Kidney (tissue), 14 donors: ENCODE data around the gene EIF5. TPM values are rescaled to one million over a fixed set of nuclear protein-coding genes. Genes with fewer than 3 reads are reported as not detected.

ENCODE experiments used
- DNase-seq, 5 donors: peaks; one replicate each; pipeline ENCODE4 v3.0.0-alpha.2; 2013 to 2020
- FAIRE-seq: peaks from 2 replicates; lab custom pipeline; 2012; peaks lifted over from hg19 to GRCh38; lab: Jason Lieb, UNC
- H3K27ac ChIP-seq, 2 donors: one replicate each; pipeline ENCODE4 v1.7.0; 2013; ENCODE audit warnings: low read depth in 2 of 2, low read length in 2 of 2, inconsistent platforms in 1 of 2
- H3K27me3 ChIP-seq: one replicate; pipeline ENCODE4 v1.7.1; 2013; ENCODE audit warnings: low read length, inconsistent platforms; ENCODE audit not compliant: control insufficient read depth, insufficient read depth
- H3K36me3 ChIP-seq, 3 donors: one replicate each; pipeline versions ENCODE4 v1.7.0 to v1.7.1; 2013; ENCODE audit warnings: low read length in 3 of 3, control low read depth in 1 of 3, inconsistent platforms in 1 of 3; ENCODE audit not compliant: insufficient read depth in 3 of 3, control insufficient read depth in 2 of 3
- H3K4me1 ChIP-seq, 3 donors: one replicate each; pipeline versions ENCODE4 v1.7.0 to v1.7.1; 2013; ENCODE audit warnings: low read length in 3 of 3, inconsistent platforms in 1 of 3, low read depth in 1 of 3; ENCODE audit not compliant: control insufficient read depth in 2 of 3, insufficient read depth in 2 of 3
- H3K4me3 ChIP-seq, 3 donors: one replicate each; pipeline versions ENCODE4 v1.7.0 to v1.8.1; 2013; ENCODE audit warnings: low read length in 3 of 3, control low read depth in 1 of 3, inconsistent platforms in 1 of 3
- H3K9ac ChIP-seq, 3 donors: one replicate each; pipeline versions ENCODE4 v1.7.0 to v1.7.1; 2013; ENCODE audit warnings: low read length in 3 of 3, control low read depth in 1 of 3, inconsistent platforms in 1 of 3
- H3K9me3 ChIP-seq, 3 donors: one replicate each; pipeline versions ENCODE4 v1.7.0 to v1.7.1; 2013; ENCODE audit warnings: low read length in 3 of 3, control low read depth in 1 of 3, inconsistent platforms in 1 of 3; ENCODE audit not compliant: control insufficient read depth in 2 of 3, insufficient read depth in 1 of 3
- CTCF ChIP-seq: IDR thresholded peaks from 3 replicates; pipeline ENCODE4 v1.5.1; 2012; ENCODE audit warnings: mild to moderate bottlenecking, moderate library complexity, borderline replicate concordance; ENCODE audit not compliant: insufficient read depth; ENCODE audit errors: extremely low read depth
- intact Hi-C: fragments of 100-400 bp; cut with DNase I; formaldehyde crosslinking; loops from one replicate; pipeline ENCODE4 v1.11.1; 2022
- polyA plus RNA-seq: library from polyadenylated mRNA; stranded (reverse); fragments of 350-450 nt; fragmentation: Illumina TruSeq; extraction: RNeasy Lipid Tissue Mini Kit (QIAGEN cat#74804); gene quantifications from one replicate; pipeline ENCODE4 v1.2.3, GENCODE V29; 2014; ENCODE audit warnings: low read depth, low replicate concordance; ENCODE audit not compliant: insufficient read depth
- total RNA-seq: library from RNA; stranded (reverse); fragmentation: NEBNext Ultra II Directional; extraction: Animal tissue kit (Norgen Biotek cat#: 25700); gene quantifications from one replicate; pipeline ENCODE4 v1.2.1, GENCODE V29; 2021
- donor health status: control.
- donor health status: control.
- donor health status: control.
- donor health status: control.
- donor health status: control.
- donor health status: DM: yes; HTN: yes; CAD: no.
- donor health status: Normal renal cell carcinoma (clear cell type).

The EIF5 gene
- total and polyA plus RNA-seq, 2 donors from 2014 or later: 91.2 to 229 TPM

- intact Hi-C loops: no loop called here
- Histone ChIP-seq H3K4me1 (peaks cover 9 to 25% (median 21%) of the 10 kb centered on the region in 3 donors), H3K9ac (peak overlapping the region in 1 of 3 donors; percentile 29), H3K27ac (no peak overlapping the region), H3K4me3 (peak overlapping the region; percentile 75 to 93 (median 77)), H3K27me3 (no peaks in the 10 kb centered on the region), H3K9me3 (no peaks in the 10 kb centered on the region), H3K36me3 (peaks cover 48 to 61% (median 57%) of the 10 kb centered on the region in 3 donors)
- FAIRE-seq (no peak), DNase-seq (no peak)
- no peak for TF ChIP-seq CTCF
Measured at GRCh38 chr14:103336191-103336590, 2.2 kb downstream of the EIF5 start.

- Histone ChIP-seq H3K4me1 (peaks cover 6 to 20% (median 18%) of the 10 kb centered on the region in 3 donors), H3K9me3 (no peaks in the 10 kb centered on the region), H3K27me3 (no peaks in the 10 kb centered on the region), H3K27ac (no peak overlapping the region), H3K9ac (no peak overlapping the region), H3K36me3 (peaks cover 57 to 75% (median 69%) of the 10 kb centered on the region in 3 donors), H3K4me3 (no peak overlapping the region)
- no peak for FAIRE-seq
- no peak for TF ChIP-seq CTCF
- no peak for DNase-seq
- intact Hi-C loops: no loop called here
Measured at GRCh38 chr14:103337794-103338193, 3.8 kb downstream of the EIF5 start.

- DNase-seq (no peak), FAIRE-seq (no peak)
- no peak overlapping the region for H3K4me3 ChIP-seq
- TF ChIP-seq CTCF: no peak
- H3K27me3 ChIP-seq: no peaks in the 10 kb centered on the region
- peaks cover 60 to 90% (median 84%) of the 10 kb centered on the region in 3 donors for H3K36me3 ChIP-seq
- H3K9ac ChIP-seq: no peak overlapping the region
- H3K9me3 ChIP-seq: no peaks in the 10 kb centered on the region
- no peak overlapping the region for H3K27ac ChIP-seq
- H3K4me1 ChIP-seq: peaks cover 6 to 20% (median 18%) of the 10 kb centered on the region in 3 donors
- intact Hi-C loops: no loop called here
Measured at GRCh38 chr14:103339561-103339960, 5.5 kb downstream of the EIF5 start.
